HCT116 (cell line): ENCODE measurements around the gene RMDN3.

ENCODE experiments used
- EZH2 ChIP-seq: fragments of 200-600 bp; sonication (generic); IDR thresholded peaks from 2 replicates; pipeline ENCODE4 v1.6.1; 2017; ENCODE audit warnings: antibody characterized with exemption, mixed run types
- MAX ChIP-seq: IDR thresholded peaks from 2 replicates; pipeline ENCODE4 v1.6.1; 2012
- POLR2A ChIP-seq: IDR thresholded peaks from 2 replicates; pipeline ENCODE4 v1.7.0; 2011; ENCODE audit warnings: borderline replicate concordance; ENCODE audit not compliant: insufficient read depth, insufficient read length; ENCODE audit errors: extremely low read depth
- POLR2AphosphoS5 ChIP-seq: IDR thresholded peaks from 2 replicates; pipeline ENCODE4 v1.6.1; 2011; ENCODE audit warnings: mild to moderate bottlenecking, low read depth, low read length, moderate library complexity
- SIN3A ChIP-seq: IDR thresholded peaks from 2 replicates; pipeline ENCODE4 v1.6.1; 2012; ENCODE audit warnings: low read depth
- SRF ChIP-seq: IDR thresholded peaks from 2 replicates; pipeline ENCODE4 v1.6.1; 2012; ENCODE audit warnings: low read depth
- YY1 ChIP-seq: IDR thresholded peaks from 2 replicates; pipeline ENCODE4 v1.6.1; 2011; ENCODE audit warnings: low read length, low read depth, moderate library complexity, mild to moderate bottlenecking; ENCODE audit not compliant: insufficient replicate concordance; ENCODE audit errors: extremely low read depth
- ZFX ChIP-seq: fragments of 450-650 bp; IDR thresholded peaks from 2 replicates; pipeline ENCODE4 v1.6.1; 2017
- ZNF274 ChIP-seq: fragments of 200-500 bp; sonication (Bioruptor generic); IDR thresholded peaks from 2 replicates; pipeline ENCODE4 v1.6.1; 2014; ENCODE audit warnings: mild to moderate bottlenecking, low read depth, low read length, inconsistent platforms
- TF ChIP-seq, protein P1 (sequence below), 3 experiments: fragments of 200-600 bp in 1 of 3; sonication (generic) in 1 of 3; IDR thresholded peaks in 2 of 3; conservative IDR thresholded peaks in 1 of 3; 2 replicates each; pipeline ENCODE4 v1.5.1; 2012 to 2017; ENCODE audit warnings: low read depth in 2 of 3, low read length in 2 of 3, antibody characterized with exemption in 1 of 3, borderline replicate concordance in 1 of 3, control low read depth in 1 of 3, mild to moderate bottlenecking in 1 of 3, mixed read lengths in 1 of 3, mixed run types in 1 of 3, moderate library complexity in 1 of 3; ENCODE audit not compliant: insufficient read depth in 1 of 3
- TF ChIP-seq, protein P2 (sequence below): IDR thresholded peaks from 2 replicates; pipeline ENCODE4 v1.6.1; 2011; ENCODE audit warnings: mild to moderate bottlenecking, low read length, moderate library complexity; ENCODE audit not compliant: insufficient replicate concordance; ENCODE audit errors: extremely low read depth

- TF ChIP-seq, protein P1, sequence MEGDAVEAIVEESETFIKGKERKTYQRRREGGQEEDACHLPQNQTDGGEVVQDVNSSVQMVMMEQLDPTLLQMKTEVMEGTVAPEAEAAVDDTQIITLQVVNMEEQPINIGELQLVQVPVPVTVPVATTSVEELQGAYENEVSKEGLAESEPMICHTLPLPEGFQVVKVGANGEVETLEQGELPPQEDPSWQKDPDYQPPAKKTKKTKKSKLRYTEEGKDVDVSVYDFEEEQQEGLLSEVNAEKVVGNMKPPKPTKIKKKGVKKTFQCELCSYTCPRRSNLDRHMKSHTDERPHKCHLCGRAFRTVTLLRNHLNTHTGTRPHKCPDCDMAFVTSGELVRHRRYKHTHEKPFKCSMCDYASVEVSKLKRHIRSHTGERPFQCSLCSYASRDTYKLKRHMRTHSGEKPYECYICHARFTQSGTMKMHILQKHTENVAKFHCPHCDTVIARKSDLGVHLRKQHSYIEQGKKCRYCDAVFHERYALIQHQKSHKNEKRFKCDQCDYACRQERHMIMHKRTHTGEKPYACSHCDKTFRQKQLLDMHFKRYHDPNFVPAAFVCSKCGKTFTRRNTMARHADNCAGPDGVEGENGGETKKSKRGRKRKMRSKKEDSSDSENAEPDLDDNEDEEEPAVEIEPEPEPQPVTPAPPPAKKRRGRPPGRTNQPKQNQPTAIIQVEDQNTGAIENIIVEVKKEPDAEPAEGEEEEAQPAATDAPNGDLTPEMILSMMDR (IDR thresholded peaks at IDR 0.05 in 2 of 3, conservative IDR thresholded peaks at IDR 0.05 in 1 of 3; ENCODE audit: borderline replicate concordance in 1 of 3, insufficient read depth in 1 of 3, low read depth in 2 of 3, low read length in 2 of 3) = no peak
- TF ChIP-seq POLR2AphosphoS5 (no peak), POLR2A (no peak), ZNF274 (no peak), SRF (no peak), SIN3A (no peak), ZFX (no peak), YY1 (no peak), EZH2 (no peak), MAX (no peak)
- TF ChIP-seq, protein P2, sequence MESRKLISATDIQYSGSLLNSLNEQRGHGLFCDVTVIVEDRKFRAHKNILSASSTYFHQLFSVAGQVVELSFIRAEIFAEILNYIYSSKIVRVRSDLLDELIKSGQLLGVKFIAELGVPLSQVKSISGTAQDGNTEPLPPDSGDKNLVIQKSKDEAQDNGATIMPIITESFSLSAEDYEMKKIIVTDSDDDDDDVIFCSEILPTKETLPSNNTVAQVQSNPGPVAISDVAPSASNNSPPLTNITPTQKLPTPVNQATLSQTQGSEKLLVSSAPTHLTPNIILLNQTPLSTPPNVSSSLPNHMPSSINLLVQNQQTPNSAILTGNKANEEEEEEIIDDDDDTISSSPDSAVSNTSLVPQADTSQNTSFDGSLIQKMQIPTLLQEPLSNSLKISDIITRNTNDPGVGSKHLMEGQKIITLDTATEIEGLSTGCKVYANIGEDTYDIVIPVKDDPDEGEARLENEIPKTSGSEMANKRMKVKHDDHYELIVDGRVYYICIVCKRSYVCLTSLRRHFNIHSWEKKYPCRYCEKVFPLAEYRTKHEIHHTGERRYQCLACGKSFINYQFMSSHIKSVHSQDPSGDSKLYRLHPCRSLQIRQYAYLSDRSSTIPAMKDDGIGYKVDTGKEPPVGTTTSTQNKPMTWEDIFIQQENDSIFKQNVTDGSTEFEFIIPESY = no peak
These were observed 20.0 kb upstream of the RMDN3 start for GRCh38 chr15:40775007-40775406.
